ENCODE measurements around the gene ZNF358.
A peak's percentile ranks its signal among the peaks of the same experiment; 100 is the strongest.

The ZNF358 gene

GRCh38 chr19:7489609-7490044 lies 26.3 kb upstream of the ZNF358 start:
- DNase-seq (ENCODE audit: low spot score), result no peak

DNA sequence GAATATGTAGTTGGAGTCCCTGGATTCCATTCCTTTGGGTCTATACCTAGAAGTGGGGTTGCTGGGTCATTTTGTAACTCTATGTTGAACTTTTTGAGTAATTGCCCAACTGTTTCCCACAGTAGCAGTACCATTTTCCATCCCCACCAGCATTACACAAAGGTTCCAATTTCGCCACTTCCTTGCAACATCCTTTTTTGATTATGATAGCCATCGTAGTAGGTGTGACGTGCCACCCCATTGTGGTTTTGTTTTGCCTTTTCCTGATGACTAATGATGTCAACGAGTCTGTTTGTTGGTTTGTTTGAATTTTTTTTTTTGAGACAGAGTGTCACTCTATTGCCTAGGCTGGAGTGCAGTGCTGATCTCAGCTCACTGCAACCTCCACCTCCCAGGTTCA lies 23.8 kb upstream of the ZNF358 start:
- DNase-seq (ENCODE audit: low spot score), result peak; percentile 40

GRCh38 chr19:7492558-7492957 lies 23.3 kb upstream of the ZNF358 start:
- DNase-seq (ENCODE audit: low spot score), result no peak

DNA sequence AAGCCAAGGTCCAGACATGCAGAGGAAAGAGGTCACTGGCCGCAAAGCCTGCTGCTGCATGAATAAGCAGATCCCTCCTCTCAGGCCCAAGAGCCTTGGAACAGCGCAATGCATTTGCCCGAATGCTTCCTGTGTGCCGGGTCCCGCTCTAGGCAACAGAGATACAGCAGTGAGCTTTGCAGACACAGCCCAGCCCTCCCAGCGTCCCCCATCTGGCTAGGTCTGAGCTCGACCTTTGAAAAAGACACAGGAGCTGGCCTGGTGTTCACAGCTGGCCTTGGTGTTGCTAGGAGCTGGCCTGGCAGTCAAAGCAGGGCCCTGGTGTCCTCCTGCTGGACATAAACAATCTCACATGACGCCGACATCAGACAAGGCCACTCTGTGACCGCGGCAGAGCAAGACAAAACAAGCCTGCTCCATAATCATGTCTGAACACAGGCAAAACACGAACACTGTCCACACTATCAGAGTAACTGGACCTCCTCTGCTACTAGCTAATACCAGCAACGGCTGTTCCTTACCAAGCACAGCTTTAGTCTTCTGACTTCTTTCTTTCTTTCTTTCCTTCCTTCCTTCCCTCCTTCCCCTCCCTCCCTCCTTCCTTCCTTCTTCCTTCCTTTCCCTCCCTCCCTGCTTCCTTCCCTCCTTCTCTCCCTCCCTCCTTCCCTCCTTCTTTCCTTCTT lies 21.3 kb upstream of the ZNF358 start:
- DNase-seq (ENCODE audit: low spot score), result no peak

GRCh38 chr19:7497292-7497691 lies 18.6 kb upstream of the ZNF358 start:
- DNase-seq (ENCODE audit: low spot score), result peak; percentile 50

DNA sequence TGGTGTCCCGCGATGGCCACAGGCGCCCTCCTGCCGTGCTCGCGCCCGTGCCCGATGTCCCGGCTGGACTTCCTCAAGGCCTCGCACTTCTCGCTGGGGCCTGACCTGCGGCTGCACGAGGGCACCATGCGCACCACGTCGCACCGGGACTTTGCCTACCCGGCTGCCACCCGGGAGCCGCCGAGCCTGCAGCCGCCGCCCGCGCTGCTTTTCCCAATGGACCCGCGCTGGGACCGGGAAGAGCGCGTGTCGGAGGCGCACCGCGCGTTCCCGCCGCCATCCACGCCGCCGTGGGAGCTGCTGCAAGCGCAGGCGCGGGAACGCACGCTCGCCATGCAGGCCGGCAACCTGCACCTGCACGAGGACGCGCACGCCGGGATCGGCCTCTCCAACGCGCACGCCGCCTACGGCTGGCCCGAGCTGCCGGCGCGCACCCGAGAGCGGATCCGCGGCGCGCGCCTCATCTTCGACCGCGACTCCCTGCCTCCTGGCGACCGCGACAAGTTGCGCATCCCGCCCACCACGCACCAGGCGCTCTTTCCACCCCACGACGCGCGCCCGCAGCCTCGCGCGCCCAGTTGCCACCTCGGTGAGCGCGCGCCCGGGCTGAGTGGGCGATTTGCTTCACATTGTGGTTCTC lies 15.0 kb upstream of the ZNF358 start:
- DNase-seq (ENCODE audit: low spot score), result peak; percentile 61

DNA sequence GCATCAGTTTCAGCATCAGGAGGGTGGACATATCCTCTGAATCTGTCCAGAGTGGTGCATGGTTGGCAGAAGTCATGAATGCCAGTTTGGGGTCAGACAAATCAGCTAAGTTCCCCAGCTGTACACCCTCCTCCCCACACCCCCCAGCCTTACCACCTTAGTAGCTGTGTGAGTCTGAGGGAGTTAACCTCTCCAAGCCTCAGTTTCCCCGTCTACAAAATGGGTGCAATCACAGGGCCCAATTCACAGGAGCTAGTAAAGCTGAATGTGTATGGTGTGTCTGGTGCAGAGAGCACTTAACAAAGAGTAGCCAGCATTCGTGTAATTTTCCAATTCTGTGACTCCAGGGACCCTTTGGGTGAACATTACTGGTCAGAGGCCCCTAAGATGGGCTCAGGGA lies 13.4 kb upstream of the ZNF358 start:
- no peak for DNase-seq (ENCODE audit: low spot score)

GRCh38 chr19:7504684-7505083 lies 11.2 kb upstream of the ZNF358 start:
- no peak for DNase-seq (ENCODE audit: low spot score)

- DNase-seq (ENCODE audit: low spot score), result no peak
Observed at GRCh38 chr19:7505288-7505681, 10.6 kb upstream of the ZNF358 start.

DNA sequence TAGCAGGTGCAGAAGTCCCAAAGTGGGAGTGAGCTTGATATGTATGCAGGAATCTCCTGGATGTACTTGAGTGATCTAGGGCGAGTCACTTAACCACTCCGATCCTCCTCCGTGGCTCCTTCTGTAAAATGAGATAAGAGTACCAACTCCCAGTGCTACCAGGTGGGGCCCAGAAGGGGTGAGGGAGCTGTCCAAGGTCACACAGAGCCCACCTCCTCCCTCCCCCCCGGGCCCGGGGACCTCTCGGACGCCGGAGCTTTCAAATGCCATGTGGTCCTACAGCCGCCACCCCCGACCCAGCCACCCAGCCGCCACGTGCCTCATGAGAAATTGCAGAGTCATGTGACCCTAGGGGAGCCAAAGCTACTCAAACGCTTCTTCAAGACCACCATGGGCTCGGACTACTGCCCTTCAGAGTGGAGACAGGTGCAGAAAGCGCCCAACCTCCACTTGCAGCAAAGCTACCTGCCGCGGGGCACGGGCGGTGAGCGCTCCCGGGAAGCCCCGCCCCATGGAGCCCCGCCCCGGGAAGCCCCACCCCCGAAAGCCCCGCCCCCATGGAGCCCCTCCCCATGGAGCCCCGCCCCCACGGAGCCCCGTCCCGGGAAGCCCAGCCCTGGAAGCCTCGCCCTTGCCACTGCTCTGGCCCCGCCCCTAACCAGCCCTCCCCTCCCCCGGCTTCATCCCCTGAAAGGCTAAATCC lies 10.1 kb upstream of the ZNF358 start:
- peak; percentile 76 for DNase-seq (ENCODE audit: low spot score)

GRCh38 chr19:7506385-7507328 lies 9.2 kb upstream of the ZNF358 start:
- peak; percentile 72 for DNase-seq (ENCODE audit: low spot score)

- DNase-seq (ENCODE audit: low spot score), result peak; percentile 92
Observed at GRCh38 chr19:7507884-7508283, 8.0 kb upstream of the ZNF358 start.

DNA sequence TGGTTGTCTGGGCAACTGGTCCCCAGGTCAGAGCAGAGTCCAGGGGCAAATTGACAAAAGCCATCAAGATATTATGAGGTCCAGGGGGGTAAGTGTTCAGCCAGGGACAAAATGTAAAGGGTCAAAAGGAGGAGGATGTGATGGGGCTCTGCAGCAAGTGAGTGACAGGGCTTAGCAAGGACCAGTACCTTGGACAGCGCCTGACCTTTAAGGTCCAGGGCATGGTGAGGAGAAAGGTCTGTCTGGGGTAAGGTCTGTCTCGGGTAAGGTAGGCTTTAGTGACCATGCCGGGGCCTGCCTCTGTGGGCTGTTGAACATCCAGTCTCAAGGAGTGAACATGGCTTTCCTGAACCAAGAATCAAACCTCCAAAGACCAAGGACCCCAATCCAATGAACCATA lies 6.3 kb upstream of the ZNF358 start:
- no peak for DNase-seq (ENCODE audit: low spot score)

DNA sequence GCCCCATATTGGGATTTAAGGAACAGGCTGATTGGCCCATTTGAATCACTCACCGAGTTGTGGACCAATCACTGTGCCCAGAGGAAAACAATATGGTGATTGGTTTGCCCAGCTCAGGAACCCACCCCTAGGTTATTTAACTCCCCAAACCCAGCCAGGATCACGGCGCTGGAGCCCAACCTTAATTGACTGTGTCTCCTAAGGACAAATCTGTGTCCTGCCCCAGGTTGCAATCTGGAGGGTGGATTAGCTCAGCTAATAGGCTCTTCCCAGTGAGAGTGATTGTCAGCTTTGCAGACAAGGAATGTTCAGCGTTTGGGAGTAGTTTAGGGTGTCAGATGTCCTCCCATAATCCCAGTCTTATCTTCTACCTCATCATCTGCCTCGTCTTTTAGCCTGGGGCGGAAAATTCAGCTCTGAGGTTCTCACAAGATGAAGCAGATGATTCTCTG lies 3.5 kb upstream of the ZNF358 start:
- no peak for DNase-seq (ENCODE audit: low spot score)

DNA sequence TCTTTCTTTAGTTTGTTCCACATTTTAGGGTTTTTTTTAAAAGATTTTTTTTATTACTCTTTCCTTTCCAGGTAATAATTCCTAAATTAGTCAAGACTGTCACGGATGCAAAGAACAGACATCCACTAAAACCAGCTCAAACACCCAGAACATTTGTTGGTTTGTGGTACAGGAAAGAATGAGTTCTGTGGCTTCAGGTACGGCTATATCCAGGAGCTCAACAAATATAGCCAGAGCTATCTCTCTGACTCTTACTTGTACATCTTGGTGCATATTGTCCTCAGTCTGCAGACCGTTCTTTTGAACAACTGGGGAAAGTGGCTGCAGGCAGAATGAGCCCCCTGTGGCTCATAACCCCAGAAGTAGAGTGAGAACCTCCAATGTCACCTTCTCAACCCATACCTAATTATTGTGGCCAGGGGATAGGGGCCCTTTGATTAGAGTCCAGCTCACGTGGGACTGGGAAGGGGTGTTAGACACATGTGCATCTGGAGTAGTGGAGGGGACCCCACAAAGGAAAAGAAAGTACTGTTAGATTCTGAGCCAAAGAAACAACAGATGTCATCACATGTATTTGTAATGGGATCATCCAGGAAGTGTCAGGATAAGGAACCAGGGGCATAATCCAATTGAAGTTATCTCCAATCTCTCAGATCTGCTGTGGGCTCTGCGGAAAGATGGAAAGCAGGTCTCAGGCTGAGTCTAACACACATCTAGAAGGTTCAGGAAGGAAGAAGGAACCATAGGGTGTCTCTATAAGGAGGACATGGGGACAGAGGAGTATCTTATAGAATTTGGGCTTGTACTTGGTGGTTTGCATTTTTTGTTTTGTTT lies 1.9 kb upstream of the ZNF358 start:
- DNase-seq (ENCODE audit: low spot score), result no peak

GRCh38 chr19:7515110-7515644 lies 726 bp upstream of the ZNF358 start:
- no peak for DNase-seq (ENCODE audit: low spot score)

DNA sequence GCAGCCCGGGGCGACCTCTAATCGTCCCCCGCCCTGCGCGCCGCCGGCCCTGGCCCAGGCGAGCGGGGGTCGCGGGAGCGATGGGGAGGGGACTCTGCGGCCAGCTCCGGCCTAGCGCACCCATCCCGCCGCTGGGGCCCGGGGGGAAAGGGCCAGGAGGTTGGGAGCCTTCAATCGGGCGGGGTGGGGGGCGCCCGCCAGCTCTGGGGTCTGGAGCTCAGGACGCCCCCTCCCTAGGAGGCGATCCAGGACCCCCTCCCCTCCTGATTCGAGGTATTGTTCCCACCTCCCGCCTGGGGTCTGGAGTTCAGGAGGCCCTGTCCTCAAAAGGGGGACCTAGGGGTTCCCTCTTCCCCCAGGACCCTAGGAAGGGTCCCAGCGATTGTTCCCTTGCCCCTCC lies 430 bp downstream of the ZNF358 start:
- DNase-seq (ENCODE audit: low spot score), result peak; percentile 43

GRCh38 chr19:7516878-7517277 lies 975 bp downstream of the ZNF358 start:
- DNase-seq (ENCODE audit: low spot score), result no peak

GRCh38 chr19:7519361-7520130 lies 3.6 kb downstream of the ZNF358 start:
- DNase-seq (ENCODE audit: low spot score), result no peak
